HEK293 (cell line): ENCODE measurements around the gene DROSHA.

Source experiments
- CTCF ChIP-seq: fragments of 450-650 bp; formaldehyde crosslinking; IDR thresholded peaks from 2 replicates; pipeline ENCODE4 v1.5.1; 2016; ENCODE audit warnings: missing biosample characterization, missing genetic modification characterization
- GLIS2 ChIP-seq: fragments of 450-650 bp; formaldehyde crosslinking; IDR thresholded peaks from 2 replicates; pipeline ENCODE4 v1.5.1; 2016; ENCODE audit warnings: missing biosample characterization, missing genetic modification characterization
- MEIS1 ChIP-seq: sonication (generic); formaldehyde crosslinking; IDR thresholded peaks from 2 replicates; pipeline ENCODE4 v1.8.1; 2022; ENCODE audit warnings: missing genetic modification reagents, mild to moderate bottlenecking, borderline replicate concordance
- PBX3 ChIP-seq: sonication (generic); formaldehyde crosslinking; IDR thresholded peaks from 2 replicates; pipeline ENCODE4 v1.8.1; 2022; ENCODE audit warnings: mild to moderate bottlenecking, moderate library complexity, missing genetic modification reagents
- PRDM4 ChIP-seq: fragments of 450-650 bp; formaldehyde crosslinking; IDR thresholded peaks from 2 replicates; pipeline ENCODE4 v1.5.1; 2017; ENCODE audit warnings: missing biosample characterization, missing genetic modification characterization
- ZNF223 ChIP-seq: fragments of 450-650 bp; formaldehyde crosslinking; IDR thresholded peaks from 2 replicates; pipeline ENCODE4 v1.5.1; 2016; ENCODE audit warnings: missing biosample characterization, missing genetic modification characterization
- ZNF76 ChIP-seq: fragments of 450-650 bp; formaldehyde crosslinking; IDR thresholded peaks from 2 replicates; pipeline ENCODE4; 2016; ENCODE audit warnings: low read depth, missing biosample characterization, missing genetic modification characterization, borderline replicate concordance
- ZNF792 ChIP-seq: fragments of 450-650 bp; formaldehyde crosslinking; IDR thresholded peaks from 2 replicates; pipeline ENCODE4 v1.5.1; 2016; ENCODE audit warnings: missing biosample characterization, missing genetic modification characterization
- TF ChIP-seq, protein P1 (sequence below): fragments of 450-650 bp; formaldehyde crosslinking; IDR thresholded peaks from 2 replicates; pipeline ENCODE4 v1.5.1; 2016; ENCODE audit warnings: missing biosample characterization, missing genetic modification characterization

DNA sequence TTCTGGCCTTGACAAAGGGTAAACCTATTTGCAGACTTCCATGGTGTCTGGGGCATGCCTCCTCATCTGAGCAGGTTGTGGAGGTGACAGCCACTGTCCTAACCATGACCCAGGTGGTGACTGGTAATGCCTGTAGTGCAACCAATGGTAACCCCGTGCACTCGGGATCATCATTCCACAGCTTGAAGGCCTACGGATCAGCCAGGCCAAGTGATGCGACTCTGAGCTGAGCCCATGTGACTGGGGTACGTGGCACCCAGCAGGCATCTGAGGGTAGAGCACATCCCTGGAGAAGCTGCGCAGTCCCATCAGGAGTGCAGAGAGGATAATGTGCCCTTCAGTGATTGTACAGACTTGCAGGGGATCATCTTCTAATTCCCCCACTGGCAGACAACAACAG, 35.0 kb downstream of the DROSHA start:
- TF ChIP-seq, protein P1, sequence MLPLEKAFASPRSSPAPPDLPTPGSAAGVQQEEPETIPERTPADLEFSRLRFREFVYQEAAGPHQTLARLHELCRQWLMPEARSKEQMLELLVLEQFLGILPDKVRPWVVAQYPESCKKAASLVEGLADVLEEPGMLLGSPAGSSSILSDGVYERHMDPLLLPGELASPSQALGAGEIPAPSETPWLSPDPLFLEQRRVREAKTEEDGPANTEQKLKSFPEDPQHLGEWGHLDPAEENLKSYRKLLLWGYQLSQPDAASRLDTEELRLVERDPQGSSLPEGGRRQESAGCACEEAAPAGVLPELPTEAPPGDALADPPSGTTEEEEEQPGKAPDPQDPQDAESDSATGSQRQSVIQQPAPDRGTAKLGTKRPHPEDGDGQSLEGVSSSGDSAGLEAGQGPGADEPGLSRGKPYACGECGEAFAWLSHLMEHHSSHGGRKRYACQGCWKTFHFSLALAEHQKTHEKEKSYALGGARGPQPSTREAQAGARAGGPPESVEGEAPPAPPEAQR, result no peak
- no peak for TF ChIP-seq CTCF (tag by site-specific recombination)
- no peak for TF ChIP-seq MEIS1 (CRISPR knock-in tag)
- TF ChIP-seq ZNF223 (tag by site-specific recombination), result no peak
- TF ChIP-seq ZNF792 (tag by site-specific recombination), result no peak
- TF ChIP-seq PBX3 (CRISPR knock-in tag), result no peak
- TF ChIP-seq GLIS2 (tag by site-specific recombination), result no peak
- no peak for TF ChIP-seq ZNF76
- no peak for TF ChIP-seq PRDM4 (tag by site-specific recombination)
